HG03442 (cell line): ENCODE data around the gene NBL1.

Experiments used
- ATAC-seq: cut with Tn5 transposase; IDR thresholded peaks from one replicate; pipeline ENCODE4 v1.9.1; 2021; ENCODE audit warnings: mild to moderate bottlenecking, moderate library complexity; ENCODE audit not compliant: unreplicated experiment

Gene NBL1

GRCh38 chr1:19645411-19646251 is 1.5 kb downstream of the NBL1 start:
- ATAC-seq = no peak

GRCh38 chr1:19646377-19647319 is 2.5 kb downstream of the NBL1 start:
- ATAC-seq = no peak

GRCh38 chr1:19647643-19648042 is 3.5 kb downstream of the NBL1 start:
- ATAC-seq = no peak

- ATAC-seq = no peak
Observed at GRCh38 chr1:19648239-19648638, 4.1 kb downstream of the NBL1 start.

GRCh38 chr1:19648689-19649088 is 4.6 kb downstream of the NBL1 start:
- ATAC-seq = no peak

- ATAC-seq = no peak
Observed at GRCh38 chr1:19650416-19651140, 6.5 kb downstream of the NBL1 start.

GRCh38 chr1:19651141-19651737 is 7.1 kb downstream of the NBL1 start:
- ATAC-seq = no peak

- ATAC-seq = no peak
Observed at GRCh38 chr1:19654386-19654785, 10.3 kb downstream of the NBL1 start.

- ATAC-seq = no peak
Observed at GRCh38 chr1:19654886-19655717, 11.0 kb downstream of the NBL1 start.

GRCh38 chr1:19655718-19656080 is 11.6 kb downstream of the NBL1 start:
- ATAC-seq = no peak

GRCh38 chr1:19656134-19656779 is 12.1 kb downstream of the NBL1 start:
- no peak for ATAC-seq

GRCh38 chr1:19656780-19657466 is 12.8 kb downstream of the NBL1 start:
- ATAC-seq = no peak

- no peak for ATAC-seq
Observed at GRCh38 chr1:19657511-19657910, 13.4 kb downstream of the NBL1 start.

- no peak for ATAC-seq
Observed at GRCh38 chr1:19658186-19658585, 14.1 kb downstream of the NBL1 start.

GRCh38 chr1:19661721-19662228 is 17.7 kb downstream of the NBL1 start:
- ATAC-seq = no peak

GRCh38 chr1:19662313-19662712 is 18.2 kb downstream of the NBL1 start:
- ATAC-seq = no peak

GRCh38 chr1:19664453-19665185 is 20.5 kb downstream of the NBL1 start, which contains the start of gene HTR6:
Gene HTR6 (plus strand): TSS chr1:19664875. CDS start chr1:19665754, 879 bp downstream.
- ATAC-seq = no peak

- no peak for ATAC-seq
Observed at GRCh38 chr1:19665186-19665495, 21.0 kb downstream of the NBL1 start.
